Adrenal gland (tissue), 12 donors: ENCODE results near the gene ELAPOR1. TPM values are rescaled to one million over a fixed set of nuclear protein-coding genes. Genes with fewer than 3 reads are reported as not detected.
A peak's percentile ranks its signal among the peaks of the same experiment; 100 is the strongest.

Source experiments
- DNase-seq, 7 donors: peaks; one replicate each; pipeline ENCODE4 v3.0.0-alpha.2; 2019 to 2020
- H3K27ac ChIP-seq, 5 donors: fragments of 200-600 bp; sonication (generic) in 4 of 5; 1 replicate in 3 of 5; 2 replicates in 2 of 5; pipeline versions ENCODE4 v1.5.1 to v1.8.0; 2016 to 2020; ENCODE audit warnings: mild to moderate bottlenecking in 1 of 5
- H3K27me3 ChIP-seq: fragments of 200-600 bp; 2 replicates; pipeline ENCODE4 v1.8.0; 2021
- H3K36me3 ChIP-seq, 2 donors: fragments of 200-600 bp; replicated peaks in 1 of 2; 1 replicate in 1 of 2; 2 replicates in 1 of 2; pipeline versions ENCODE4 v1.5.1 to v1.8.0; 2018 to 2022
- H3K4me1 ChIP-seq, 2 donors: fragments of 200-600 bp; replicated peaks in 1 of 2; 1 replicate in 1 of 2; 2 replicates in 1 of 2; pipeline versions ENCODE4 v1.5.1 to v1.8.0; 2018 to 2021
- H3K4me3 ChIP-seq, 4 donors: fragments of 200-600 bp; sonication (generic) in 3 of 4; one replicate each; pipeline ENCODE4 v1.5.1; 2016 to 2018
- H3K9me3 ChIP-seq, 3 donors: fragments of 200-600 bp; sonication (generic) in 1 of 3; replicated peaks in 1 of 3; 1 replicate in 2 of 3; 2 replicates in 1 of 3; pipeline versions ENCODE4 v1.5.1 to v1.8.0; 2016 to 2021
- CTCF ChIP-seq, 6 experiments: fragments of 450-650 bp in 4 of 6; fragments of 200-600 bp in 2 of 6; sonication (generic) in 1 of 6; IDR thresholded peaks; 1 replicate in 5 of 6; 2 replicates in 1 of 6; pipeline versions ENCODE4 v1.5.1 to v1.8.0; 2016 to 2021; ENCODE audit warnings: antibody characterized with exemption in 6 of 6, mild to moderate bottlenecking in 2 of 6, moderate library complexity in 1 of 6
- POLR2A ChIP-seq, 2 donors: fragments of 450-650 bp; IDR thresholded peaks; one replicate each; pipeline ENCODE4 v1.6.1; 2017; ENCODE audit warnings: antibody characterized with exemption in 2 of 2, mild to moderate bottlenecking in 2 of 2, moderate library complexity in 1 of 2
- WGBS, 4 donors: extraction: QIAGEN DNeasy Blood & Tissue Kit in 2 of 4; methylation state at CpG; one replicate each; pipeline versions ENCODE4 v1.1.5 to v1.1.7; 2013 to 2017; 5-methylcytosine and 5-hydroxymethylcytosine counted together
- intact Hi-C, 2 donors: fragments of 100-400 bp; cut with DNase I; formaldehyde crosslinking; loops; one replicate each; pipeline versions ENCODE4 v1.14.1 to v1.15.0; 2022 to 2023
- polyA plus RNA-seq, 3 donors: library from polyadenylated mRNA; stranded (reverse); fragments of 200-250 nt in 2 of 3; fragments of 350-450 nt in 1 of 3; fragmentation: Illumina TruSeq in 1 of 3; extraction: RNeasy Lipid Tissue Mini Kit (QIAGEN cat#74804) in 1 of 3; gene quantifications; one replicate each; pipeline ENCODE4 v1.2.3, GENCODE V29; 2013 to 2014
- total RNA-seq, 9 donors: library from RNA; depleted of rRNA in 4 of 9; stranded (reverse); fragments of >200 nt in 4 of 9; fragments of 120-200 nt in 1 of 9; fragmentation: NEBNext Ultra II Directional in 1 of 9; extraction: Animal tissue kit (Norgen Biotek cat#: 25700) in 1 of 9; gene quantifications; one replicate each; pipeline versions ENCODE4 v1.1.0 to v1.2.4, GENCODE V29; 2013 to 2023
- donor health status: healthy with polysubstance abuse.
- donor health status: Bipolar disorder and iron deficiency.
- donor health status: DM: yes; HTN: yes; CAD: no.
- donor health status: DM: no; HTN: no; CAD: no.
- donor health status: DM: no; HTN: no; CAD: no.
- donor health status: DM: yes; HTN: yes; CAD: no.

The ELAPOR1 gene
- total and polyA plus RNA-seq, 12 donors: 0.09 to 11.2 (median 1.6) TPM

- WGBS, 4 donors: 51 to 64% (median 55%) methylated on average over 1 of the region's 1 CpG
- Histone ChIP-seq H3K4me3 (no peak overlapping the region), H3K27ac (no peak overlapping the region), H3K4me1 (peaks cover 10 to 23% of the 10 kb centered on the region in 2 donors), H3K9me3 (no peaks in the 10 kb centered on the region), H3K27me3 (no peaks in the 10 kb centered on the region), H3K36me3 (peaks cover 0 to 13% of the 10 kb centered on the region in 2 donors)
- TF ChIP-seq CTCF (IDR thresholded peaks at IDR 0.05): no peak
- no peak for TF ChIP-seq POLR2A (IDR thresholded peaks at IDR 0.05)
- intact Hi-C loops: no loop called here
- DNase-seq: no peak
Measured at GRCh38 chr1:109096120-109096519, 17.8 kb upstream of the ELAPOR1 start.

GRCh38 chr1:109099938-109100773, 13.8 kb upstream of the ELAPOR1 start:
- WGBS, 4 donors: 0 to 1% (median 0%) methylated on average over 16 to 77 of the region's 77 CpGs
- TF ChIP-seq POLR2A (IDR thresholded peaks at IDR 0.05): peak; percentile 95 to 97
- peak; percentile 66 to 90 (median 82) for TF ChIP-seq CTCF (IDR thresholded peaks at IDR 0.05)
- peak overlapping the region; percentile 26 to 95 (median 82) for H3K4me3 ChIP-seq
- H3K27me3 ChIP-seq: no peaks in the 10 kb centered on the region
- DNase-seq: peak; percentile 96 to 98 (median 98)
- H3K9me3 ChIP-seq: no peaks in the 10 kb centered on the region
- peak overlapping the region; percentile 80 to 99 (median 94) for H3K27ac ChIP-seq
- intact Hi-C loops: loop anchor here in 1 of 2 donors (5.0 kb wide), 1 partner anchor 92 kb away; no protein-coding TSS in a partner anchor
- peaks cover 3 to 12% of the 10 kb centered on the region in 2 donors for H3K4me1 ChIP-seq
- H3K36me3 ChIP-seq: peaks cover 0 to 1% of the 10 kb centered on the region in 2 donors

GRCh38 chr1:109104364-109105151, 9.4 kb upstream of the ELAPOR1 start:
- Histone ChIP-seq H3K27ac (no peak overlapping the region), H3K4me1 (peaks cover 3 to 8% of the 10 kb centered on the region in 2 donors), H3K36me3 (no peaks in the 10 kb centered on the region), H3K4me3 (no peak overlapping the region), H3K9me3 (no peaks in the 10 kb centered on the region), H3K27me3 (no peaks in the 10 kb centered on the region)
- 75 to 86% (median 82%) methylated on average over 17 to 20 of the region's 20 CpGs for WGBS, 4 donors
- DNase-seq: no peak
- intact Hi-C loops: loop anchor here in 1 of 2 donors (5.0 kb wide), 1 partner anchor 88 kb away; no protein-coding TSS in a partner anchor
- no peak for TF ChIP-seq CTCF (IDR thresholded peaks at IDR 0.05)
- TF ChIP-seq POLR2A (IDR thresholded peaks at IDR 0.05): no peak

GRCh38 chr1:109105881-109106280, 8.0 kb upstream of the ELAPOR1 start:
- 76 to 80% (median 78%) methylated on average over 4 of the region's 4 CpGs for WGBS, 4 donors
- DNase-seq: no peak
- H3K4me3 ChIP-seq: no peak overlapping the region
- H3K36me3 ChIP-seq: no peaks in the 10 kb centered on the region
- H3K27me3 ChIP-seq: no peaks in the 10 kb centered on the region
- no peaks in the 10 kb centered on the region for H3K9me3 ChIP-seq
- H3K27ac ChIP-seq: no peak overlapping the region
- H3K4me1 ChIP-seq: peaks cover 3 to 8% of the 10 kb centered on the region in 2 donors
- intact Hi-C loops: no loop called here
- TF ChIP-seq CTCF (IDR thresholded peaks at IDR 0.05) (no peak), POLR2A (IDR thresholded peaks at IDR 0.05) (no peak)
